K562 (cell line): ENCODE results near the gene NFKBIA. TPM values are rescaled to one million over a fixed set of nuclear protein-coding genes. Genes with fewer than 3 reads are reported as not detected.

Source experiments
- ATAC-seq: fragments of 200-7000 bp; cut with Tn5 transposase; 3 replicates; pipeline ENCODE4 v1.9.1; 2020; ENCODE audit warnings: moderate library complexity
- BruUV-seq: library from RNA; stranded (reverse); fragments of 400-500 nt; replicated peaks from 2 replicates; lab custom pipeline; 2021; lab: Mats Ljungman, UMichigan
- CTCF ChIA-PET: fragments of 300-600 bp; formaldehyde crosslinking; extraction: SDS; loops from one replicate; lab custom pipeline; 2021; ENCODE audit warnings: low intra/inter-chr PET ratio; lab: Yijun Ruan, JAX
- POLR2A ChIA-PET: fragments of 300-600, 350-650 bp; sonication (Branson Sonifier 250); formaldehyde crosslinking; extraction: SDS; loops from one replicate; lab custom pipeline; 2021; ENCODE audit warnings: antibody characterized with exemption, inconsistent platforms; lab: Yijun Ruan, JAX
- DNase-seq, 4 experiments: peaks; one replicate each; pipeline versions ENCODE4 v3.0.0 to v3.0.0-alpha.2; 2011 to 2018; ENCODE audit warnings: low spot score in 3 of 4, mixed read lengths in 3 of 4; ENCODE audit errors: extremely low read depth in 1 of 4
- FAIRE-seq: peaks from 2 replicates; lab custom pipeline; 2011; peaks lifted over from hg19 to GRCh38; lab: Jason Lieb, UNC
- H2AFZ ChIP-seq: 2 replicates; pipeline ENCODE4 v1.6.0; 2011; ENCODE audit warnings: low read depth, low read length, control low read depth, inconsistent platforms
- H3K27ac ChIP-seq: fragments of 200-600 bp; 3 replicates; pipeline ENCODE4 v1.8.0; 2011; ENCODE audit warnings: low read depth, mild to moderate bottlenecking, control low read depth, inconsistent platforms, low read length, moderate library complexity, mixed read lengths; ENCODE audit errors: extremely low read depth
- H3K27me3 ChIP-seq, 2 experiments: fragments of 300-600 bp in 1 of 2; 2 replicates in 1 of 2; 3 replicates in 1 of 2; pipeline versions ENCODE4 v1.6.0 to v1.8.0; 2011; ENCODE audit warnings: inconsistent platforms in 2 of 2, low read length in 2 of 2, mild to moderate bottlenecking in 1 of 2, mixed read lengths in 1 of 2, moderate library complexity in 1 of 2; ENCODE audit not compliant: control insufficient read depth in 2 of 2, insufficient read depth in 2 of 2
- H3K36me3 ChIP-seq: fragments of 300-600 bp; 3 replicates; pipeline ENCODE4 v1.8.0; 2011; ENCODE audit warnings: mild to moderate bottlenecking, low read length, inconsistent platforms; ENCODE audit not compliant: control insufficient read depth, insufficient read depth
- H3K4me1 ChIP-seq, 2 experiments: fragments of 200-600 bp in 1 of 2; replicated peaks in 1 of 2; 2 replicates in 1 of 2; 3 replicates in 1 of 2; pipeline versions ENCODE4 v1.5.1 to v1.8.0; 2011; ENCODE audit warnings: inconsistent platforms in 2 of 2, low read length in 2 of 2, mild to moderate bottlenecking in 1 of 2, mixed read lengths in 1 of 2, moderate library complexity in 1 of 2; ENCODE audit not compliant: control insufficient read depth in 2 of 2, insufficient read depth in 2 of 2
- H3K4me2 ChIP-seq: 2 replicates; pipeline ENCODE4 v1.6.1; 2011; ENCODE audit warnings: low read length, control low read depth, inconsistent platforms, mixed read lengths; ENCODE audit not compliant: insufficient read depth
- H3K4me3 ChIP-seq: fragments of 200-600 bp; sonication (generic), shearing (Covaris generic); 2 replicates; pipeline ENCODE4 v1.5.1; 2016; ENCODE audit warnings: control low read depth, inconsistent platforms
- H3K79me2 ChIP-seq: fragments of 200-600 bp; 3 replicates; pipeline ENCODE4 v1.8.0; 2011; ENCODE audit warnings: low read length, inconsistent platforms; ENCODE audit not compliant: control insufficient read depth, insufficient read depth
- H3K9ac ChIP-seq, 2 experiments: 2 replicates each; pipeline versions ENCODE4 v1.6.0 to v1.6.1; 2011; ENCODE audit warnings: low read depth in 2 of 2, low read length in 2 of 2, control low read depth in 1 of 2, inconsistent platforms in 1 of 2, mild to moderate bottlenecking in 1 of 2, mixed read lengths in 1 of 2; ENCODE audit not compliant: insufficient read depth in 1 of 2
- H3K9me1 ChIP-seq: one replicate; pipeline ENCODE4 v1.6.0; 2011; ENCODE audit warnings: inconsistent platforms, mild to moderate bottlenecking, low read length, moderate library complexity; ENCODE audit not compliant: control insufficient read depth, insufficient read depth
- H3K9me3 ChIP-seq: replicated peaks from 2 replicates; pipeline ENCODE4 v1.5.1; 2011; ENCODE audit warnings: low read depth, low read length, inconsistent platforms; ENCODE audit not compliant: control insufficient read depth, insufficient read depth
- H4K20me1 ChIP-seq: replicated peaks from 2 replicates; pipeline ENCODE4 v1.6.1; 2011; ENCODE audit warnings: low read length, inconsistent platforms, mixed read lengths; ENCODE audit not compliant: control insufficient read depth, insufficient read depth
- COPS2 ChIP-seq: fragments of 450-650 bp; conservative IDR thresholded peaks from 2 replicates; pipeline ENCODE4 v1.6.1; 2016; ENCODE audit warnings: mild to moderate bottlenecking, moderate library complexity
- EZH2 ChIP-seq: IDR thresholded peaks from 2 replicates; pipeline ENCODE4 v1.6.1; 2012; ENCODE audit warnings: low read depth, mild to moderate bottlenecking, inconsistent platforms, low read length, borderline replicate concordance
- KDM2B ChIP-seq: fragments of 250-450 bp; sonication (Bioruptor Pico); IDR thresholded peaks from 2 replicates; pipeline ENCODE4 v1.8.0; 2021; ENCODE audit warnings: mild to moderate bottlenecking, moderate library complexity
- NFRKB ChIP-seq: fragments of 450-650 bp; IDR thresholded peaks from 2 replicates; pipeline ENCODE4 v1.6.1; 2016; ENCODE audit warnings: low read depth
- PRMT5 ChIP-seq: sonication (generic); formaldehyde crosslinking; IDR thresholded peaks from 2 replicates; pipeline ENCODE4 v1.5.0; 2020; ENCODE audit warnings: missing genetic modification reagents
- RBM25 ChIP-seq: fragments of 200-400 bp; formaldehyde crosslinking; IDR thresholded peaks from 2 replicates; pipeline ENCODE4 v1.6.1; 2018; ENCODE audit warnings: low read length, low read depth, moderate library complexity; ENCODE audit not compliant: severe bottlenecking
- SREBF1 ChIP-seq: fragments of 150-350 bp; IDR thresholded peaks from 2 replicates; pipeline ENCODE4 v1.6.1; 2014; ENCODE audit warnings: antibody characterized with exemption, low read depth, low read length, borderline replicate concordance
- SRSF1 ChIP-seq: fragments of 200-400 bp; formaldehyde crosslinking; IDR thresholded peaks from 2 replicates; pipeline ENCODE4 v1.6.1; 2017; ENCODE audit warnings: mild to moderate bottlenecking, low read depth, low read length, moderate library complexity
- TAF7 ChIP-seq: fragments of 450-650 bp; IDR thresholded peaks from 2 replicates; pipeline ENCODE4 v1.6.1; 2016; ENCODE audit warnings: missing genetic modification characterization, missing compliant biosample characterization
- ZNF175 ChIP-seq: fragments of 200-800 bp; sonication (Bioruptor generic); IDR thresholded peaks from 2 replicates; pipeline ENCODE4 v1.6.1; 2016; ENCODE audit warnings: low read depth, mild to moderate bottlenecking, missing genetic modification characterization, missing compliant biosample characterization
- ZNF395 ChIP-seq: fragments of 200-800 bp; sonication (Bioruptor generic); IDR thresholded peaks from 2 replicates; pipeline ENCODE4 v1.6.1; 2017; ENCODE audit warnings: missing genetic modification characterization, missing compliant biosample characterization
- ZNF76 ChIP-seq: fragments of 250-450 bp; sonication (Bioruptor Pico); IDR thresholded peaks from 2 replicates; pipeline ENCODE4 v1.4.0; 2020; ENCODE audit warnings: mild to moderate bottlenecking, moderate library complexity, borderline replicate concordance
- WGBS: fragments of 100-300 bp; shearing (Covaris generic); methylation state at CpG from one replicate; pipeline ENCODE4 v1.1.6; 2016; ENCODE audit warnings: low coverage, mixed read lengths; ENCODE audit not compliant: insufficient coverage; ENCODE audit errors: missing lambda C conversion rate; 5-methylcytosine and 5-hydroxymethylcytosine counted together
- in situ Hi-C: fragments of 300-500 bp; cut with MboI; formaldehyde crosslinking; loops from 4 replicates; pipeline ENCODE4 v1.15.0; 2018; ENCODE audit warnings: inconsistent platforms, mixed read lengths
- intact Hi-C: fragments of 100-400 bp; cut with micrococcal nuclease; formaldehyde crosslinking; loops from 2 replicates; pipeline ENCODE4 v1.14.2; 2022
- polyA plus RNA-seq, 8 experiments: library from polyadenylated mRNA; depleted of rRNA in 4 of 8; stranded (reverse) in 5 of 8; unstranded in 3 of 8; fragments of >200 nt; fragmentation: Nextera tagmentation in 2 of 8; fragmentation: Illumina TruSeq in 1 of 8; extraction: Ambion mirVana in 2 of 8; extraction: Trizol in 1 of 8; gene quantifications; 2 replicates each; pipeline versions ENCODE4 v1.2.1 to v1.2.3, GENCODE V29; 2011 to 2014; ENCODE audit warnings: inconsistent platforms in 1 of 8, missing spikeins in 1 of 8
- total RNA-seq, 7 experiments: library from RNA; depleted of rRNA in 6 of 7; stranded (reverse); fragments of >200 nt in 6 of 7; fragmentation: Illumina TruSeq in 2 of 7; extraction: Trizol in 2 of 7; gene quantifications; 2 replicates each; pipeline versions ENCODE4 v1.2.1 to v1.2.3, GENCODE V29; 2011 to 2021; ENCODE audit warnings: low replicate concordance in 1 of 7
- TF ChIP-seq, protein P1 (sequence below): fragments of 250-450 bp; sonication (Bioruptor Pico); IDR thresholded peaks from 2 replicates; pipeline ENCODE4 v1.5.0; 2020; ENCODE audit warnings: mild to moderate bottlenecking, borderline replicate concordance
- TF ChIP-seq, protein P2 (sequence below): fragments of 450-650 bp; IDR thresholded peaks from 2 replicates; pipeline ENCODE4 v1.7.1; 2018; ENCODE audit warnings: mild to moderate bottlenecking, low read depth; ENCODE audit not compliant: partially characterized antibody
- TF ChIP-seq, protein P3 (sequence below): IDR thresholded peaks from 2 replicates; pipeline ENCODE4 v1.6.1; 2016; ENCODE audit warnings: missing genetic modification characterization, missing compliant biosample characterization

NFKBIA gene
- total and polyA plus RNA-seq, 9 of the 15 experiments (the other 6 are each of a cell fraction or from before 2014, with no cell fraction given), result 6.9 to 31.8 (median 18.2) TPM

DNA sequence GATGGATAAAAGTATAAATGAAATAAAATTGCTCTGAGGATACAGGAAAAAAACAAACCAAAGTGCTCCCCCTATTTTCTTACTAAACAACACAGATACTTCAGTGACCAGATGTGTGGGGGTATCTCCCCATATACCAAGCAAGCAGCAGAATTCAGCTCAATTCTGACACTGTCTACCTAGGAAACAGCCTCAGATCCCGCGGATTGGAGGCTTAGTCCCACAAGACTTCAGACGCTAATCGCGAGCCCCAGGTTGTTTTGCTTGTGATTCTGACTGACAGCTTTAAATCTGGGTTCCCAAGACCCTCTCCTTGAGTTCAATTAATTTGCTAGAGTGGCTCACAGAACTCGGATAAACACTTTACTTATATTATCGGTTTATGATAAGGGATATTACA, 17.3 kb downstream of the NFKBIA start:
- H3K9me1 ChIP-seq, result no peaks in the 10 kb centered on the region
- peak overlapping the region; percentile 77 for H3K4me2 ChIP-seq
- no peaks in the 10 kb centered on the region for H3K79me2 ChIP-seq
- ChIA-PET CTCF (no interaction called here), POLR2A (interaction anchor here (1.0 to 2.4 kb wide), 4 partner anchors 12 to 95 kb away, joined by 3 to 13 read pairs (median 4); partner anchors contain the start of gene PSMA6)
- peak overlapping the region; percentile 82 for H2AFZ ChIP-seq
- peak overlapping the region; percentile 47 to 58; a peak in 3 of 4 replicates for H3K9ac ChIP-seq
- 19% methylated on average over 7 of the region's 7 CpGs for WGBS
- no peaks in the 10 kb centered on the region for H4K20me1 ChIP-seq
- in situ Hi-C loops (no loop called here), intact Hi-C loops (no loop called here)
- BruUV-seq, result TSS peak; percentile 93
- H3K27ac ChIP-seq, result peak overlapping the region; percentile 83
- H3K36me3 ChIP-seq, result no peaks in the 10 kb centered on the region
- FAIRE-seq (no peak), ATAC-seq (no peak), DNase-seq (peak in 1 of 4 experiments; percentile 28)
- H3K27me3 ChIP-seq, result no peaks in the 10 kb centered on the region
- H3K9me3 ChIP-seq, result no peaks in the 10 kb centered on the region
- H3K4me1 ChIP-seq, result peaks cover 36 to 42% of the 10 kb centered on the region in 2 experiments; a peak in 4 of 5 replicates
- H3K4me3 ChIP-seq, result no peak overlapping the region
- TF ChIP-seq NFRKB, result 0 out of 2 replicates have a peak, but pooled peaks have one; percentile 60
- no peak for TF ChIP-seq KDM2B (CRISPR knock-in tag)
- no peak for TF ChIP-seq ZNF76 (CRISPR knock-in tag)
- TF ChIP-seq TAF7 (tag), result no peak
- TF ChIP-seq, protein P1, sequence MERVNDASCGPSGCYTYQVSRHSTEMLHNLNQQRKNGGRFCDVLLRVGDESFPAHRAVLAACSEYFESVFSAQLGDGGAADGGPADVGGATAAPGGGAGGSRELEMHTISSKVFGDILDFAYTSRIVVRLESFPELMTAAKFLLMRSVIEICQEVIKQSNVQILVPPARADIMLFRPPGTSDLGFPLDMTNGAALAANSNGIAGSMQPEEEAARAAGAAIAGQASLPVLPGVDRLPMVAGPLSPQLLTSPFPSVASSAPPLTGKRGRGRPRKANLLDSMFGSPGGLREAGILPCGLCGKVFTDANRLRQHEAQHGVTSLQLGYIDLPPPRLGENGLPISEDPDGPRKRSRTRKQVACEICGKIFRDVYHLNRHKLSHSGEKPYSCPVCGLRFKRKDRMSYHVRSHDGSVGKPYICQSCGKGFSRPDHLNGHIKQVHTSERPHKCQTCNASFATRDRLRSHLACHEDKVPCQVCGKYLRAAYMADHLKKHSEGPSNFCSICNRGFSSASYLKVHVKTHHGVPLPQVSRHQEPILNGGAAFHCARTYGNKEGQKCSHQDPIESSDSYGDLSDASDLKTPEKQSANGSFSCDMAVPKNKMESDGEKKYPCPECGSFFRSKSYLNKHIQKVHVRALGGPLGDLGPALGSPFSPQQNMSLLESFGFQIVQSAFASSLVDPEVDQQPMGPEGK (CRISPR knock-in tag), result no peak
- TF ChIP-seq, protein P2, sequence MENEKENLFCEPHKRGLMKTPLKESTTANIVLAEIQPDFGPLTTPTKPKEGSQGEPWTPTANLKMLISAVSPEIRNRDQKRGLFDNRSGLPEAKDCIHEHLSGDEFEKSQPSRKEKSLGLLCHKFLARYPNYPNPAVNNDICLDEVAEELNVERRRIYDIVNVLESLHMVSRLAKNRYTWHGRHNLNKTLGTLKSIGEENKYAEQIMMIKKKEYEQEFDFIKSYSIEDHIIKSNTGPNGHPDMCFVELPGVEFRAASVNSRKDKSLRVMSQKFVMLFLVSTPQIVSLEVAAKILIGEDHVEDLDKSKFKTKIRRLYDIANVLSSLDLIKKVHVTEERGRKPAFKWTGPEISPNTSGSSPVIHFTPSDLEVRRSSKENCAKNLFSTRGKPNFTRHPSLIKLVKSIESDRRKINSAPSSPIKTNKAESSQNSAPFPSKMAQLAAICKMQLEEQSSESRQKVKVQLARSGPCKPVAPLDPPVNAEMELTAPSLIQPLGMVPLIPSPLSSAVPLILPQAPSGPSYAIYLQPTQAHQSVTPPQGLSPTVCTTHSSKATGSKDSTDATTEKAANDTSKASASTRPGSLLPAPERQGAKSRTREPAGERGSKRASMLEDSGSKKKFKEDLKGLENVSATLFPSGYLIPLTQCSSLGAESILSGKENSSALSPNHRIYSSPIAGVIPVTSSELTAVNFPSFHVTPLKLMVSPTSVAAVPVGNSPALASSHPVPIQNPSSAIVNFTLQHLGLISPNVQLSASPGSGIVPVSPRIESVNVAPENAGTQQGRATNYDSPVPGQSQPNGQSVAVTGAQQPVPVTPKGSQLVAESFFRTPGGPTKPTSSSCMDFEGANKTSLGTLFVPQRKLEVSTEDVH, result no peak
- TF ChIP-seq EZH2, result no peak
- TF ChIP-seq, protein P3, sequence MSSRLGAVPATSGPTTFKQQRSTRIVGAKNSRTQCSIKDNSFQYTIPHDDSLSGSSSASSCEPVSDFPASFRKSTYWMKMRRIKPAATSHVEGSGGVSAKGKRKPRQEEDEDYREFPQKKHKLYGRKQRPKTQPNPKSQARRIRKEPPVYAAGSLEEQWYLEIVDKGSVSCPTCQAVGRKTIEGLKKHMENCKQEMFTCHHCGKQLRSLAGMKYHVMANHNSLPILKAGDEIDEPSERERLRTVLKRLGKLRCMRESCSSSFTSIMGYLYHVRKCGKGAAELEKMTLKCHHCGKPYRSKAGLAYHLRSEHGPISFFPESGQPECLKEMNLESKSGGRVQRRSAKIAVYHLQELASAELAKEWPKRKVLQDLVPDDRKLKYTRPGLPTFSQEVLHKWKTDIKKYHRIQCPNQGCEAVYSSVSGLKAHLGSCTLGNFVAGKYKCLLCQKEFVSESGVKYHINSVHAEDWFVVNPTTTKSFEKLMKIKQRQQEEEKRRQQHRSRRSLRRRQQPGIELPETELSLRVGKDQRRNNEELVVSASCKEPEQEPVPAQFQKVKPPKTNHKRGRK (tag), result no peak
- TF ChIP-seq ZNF395, result peak; percentile 19; the same call in 1 of the 2 replicates
- TF ChIP-seq PRMT5 (CRISPR knock-in tag), result no peak
- no peak for TF ChIP-seq RBM25
- peak; percentile 27; the same call in 1 of the 2 replicates for TF ChIP-seq ZNF175
- TF ChIP-seq SREBF1, result no peak
- no peak for TF ChIP-seq COPS2
- TF ChIP-seq SRSF1, result no peak
